HCT116 (cell line): ENCODE data around the gene ZNF451. TPM values are rescaled to one million over a fixed set of nuclear protein-coding genes. Genes with fewer than 3 reads are reported as not detected.
A peak's percentile ranks its signal among the peaks of the same experiment; 100 is the strongest.

Experiments used
- ATAC-seq: fragments of 200-7000 bp; cut with Tn5 transposase; 2 replicates; pipeline ENCODE4 v1.9.1; 2020; ENCODE audit warnings: mild to moderate bottlenecking, moderate library complexity
- BruUV-seq: library from RNA; stranded (reverse); fragments of 400-500 nt; replicated peaks from 2 replicates; lab custom pipeline; 2021; lab: Mats Ljungman, UMichigan
- CTCF ChIA-PET: fragments of 300-600 bp; sonication (Branson Sonifier 250); formaldehyde crosslinking; loops from one replicate; lab custom pipeline; 2021; ENCODE audit warnings: antibody characterized with exemption; lab: Charles Lee
- POLR2A ChIA-PET: fragments of 300-600, 350-600 bp; sonication (Branson Sonifier 250); formaldehyde crosslinking; loops from one replicate; lab custom pipeline; 2021; ENCODE audit warnings: antibody characterized with exemption; lab: Charles Lee
- RAD21 ChIA-PET, 2 experiments: fragments of 300-600 bp; sonication (Branson Sonifier 250); formaldehyde crosslinking; loops; one replicate each; lab custom pipeline; 2023; ENCODE audit warnings: low total read pairs in 2 of 2; ENCODE audit not compliant: uncharacterized antibody in 2 of 2, unreplicated experiment in 2 of 2, low non-redundant PET in 1 of 2; lab: Charles Lee
- DNase-seq: peaks from one replicate; pipeline ENCODE4 v3.0.0-alpha.2; 2010; ENCODE audit warnings: low read depth, low spot score
- H2AFZ ChIP-seq: fragments of 200-600 bp; shearing (Covaris generic), sonication (generic); 2 replicates; pipeline ENCODE4 v1.6.1; 2017; ENCODE audit warnings: low read depth, mixed run types, mixed read lengths, antibody characterized with exemption, low read length; ENCODE audit not compliant: poor library complexity, severe bottlenecking
- H3K27ac ChIP-seq: 2 replicates; pipeline ENCODE4 v1.5.1; 2012; ENCODE audit warnings: low read depth, low read length
- H3K27me3 ChIP-seq: fragments of 200-600 bp; sonication (generic); 2 replicates; pipeline ENCODE4 v1.6.1; 2016; ENCODE audit warnings: mixed run types, low read length, mixed read lengths; ENCODE audit not compliant: insufficient read depth
- H3K36me3 ChIP-seq, 2 experiments: fragments of 200-500 bp in 1 of 2; fragments of 200-600 bp in 1 of 2; sonication (Bioruptor generic) in 1 of 2; sonication (generic) in 1 of 2; 2 replicates each; pipeline versions ENCODE4 v1.5.1 to v1.6.1; 2014 to 2016; ENCODE audit warnings: low read length in 2 of 2, inconsistent platforms in 1 of 2, mixed read lengths in 1 of 2, mixed run types in 1 of 2; ENCODE audit not compliant: insufficient read depth in 2 of 2, control insufficient read depth in 1 of 2
- H3K4me1 ChIP-seq, 2 experiments: fragments of 200-600 bp in 1 of 2; sonication (generic) in 1 of 2; 2 replicates each; pipeline versions ENCODE4 v1.5.1 to v1.6.1; 2012 to 2017; ENCODE audit warnings: low read length in 2 of 2, inconsistent platforms in 1 of 2, mild to moderate bottlenecking in 1 of 2, mixed read lengths in 1 of 2, mixed run types in 1 of 2, moderate library complexity in 1 of 2; ENCODE audit not compliant: insufficient read depth in 2 of 2, control insufficient read depth in 1 of 2
- H3K4me2 ChIP-seq: fragments of 200-600 bp; sonication (generic); 2 replicates; pipeline ENCODE4 v1.6.1; 2017; ENCODE audit warnings: mixed run types, low read length, mixed read lengths
- H3K4me3 ChIP-seq, 2 experiments: fragments of 200-600 bp in 1 of 2; sonication (generic) in 1 of 2; replicated peaks in 1 of 2; 2 replicates each; pipeline ENCODE4 v1.5.1; 2011 to 2016; ENCODE audit warnings: low read length in 2 of 2, control low read depth in 1 of 2, low read depth in 1 of 2, mild to moderate bottlenecking in 1 of 2, mixed read lengths in 1 of 2, mixed run types in 1 of 2
- H3K79me2 ChIP-seq: fragments of 200-600 bp; sonication (generic); 2 replicates; pipeline ENCODE4 v1.6.1; 2017; ENCODE audit warnings: mild to moderate bottlenecking, mixed run types, low read length, moderate library complexity, mixed read lengths; ENCODE audit not compliant: insufficient read depth
- H3K9ac ChIP-seq: fragments of 200-600 bp; sonication (generic); 2 replicates; pipeline ENCODE4 v1.6.1; 2016; ENCODE audit warnings: low read length, mixed read lengths
- H3K9me2 ChIP-seq: fragments of 200-600 bp; sonication (generic), shearing (Covaris generic); 2 replicates; pipeline ENCODE4 v1.6.1; 2017; ENCODE audit warnings: mixed run types, mild to moderate bottlenecking, moderate library complexity; ENCODE audit not compliant: insufficient read depth
- H3K9me3 ChIP-seq, 2 experiments: fragments of 200-500 bp in 1 of 2; fragments of 200-600 bp in 1 of 2; sonication (Bioruptor generic) in 1 of 2; sonication (generic) in 1 of 2; 2 replicates each; pipeline ENCODE4 v1.6.1; 2014 to 2017; ENCODE audit warnings: low read length in 2 of 2, mixed read lengths in 2 of 2, inconsistent platforms in 1 of 2, low read depth in 1 of 2, mild to moderate bottlenecking in 1 of 2, mixed run types in 1 of 2, moderate library complexity in 1 of 2; ENCODE audit not compliant: control insufficient read depth in 1 of 2, insufficient read depth in 1 of 2
- H4K20me1 ChIP-seq: fragments of 200-600 bp; sonication (generic), shearing (Covaris generic); 2 replicates; pipeline ENCODE4 v1.6.1; 2017; ENCODE audit warnings: mixed run types, mild to moderate bottlenecking, moderate library complexity; ENCODE audit not compliant: insufficient read depth
- CBX3 ChIP-seq: IDR thresholded peaks from 2 replicates; pipeline ENCODE4 v1.6.1; 2012; ENCODE audit warnings: low read depth
- CTCF ChIP-seq, 3 experiments: fragments of 200-600 bp in 1 of 3; sonication (generic) in 1 of 3; IDR thresholded peaks in 2 of 3; conservative IDR thresholded peaks in 1 of 3; 2 replicates each; pipeline ENCODE4 v1.5.1; 2012 to 2017; ENCODE audit warnings: low read depth in 2 of 3, low read length in 2 of 3, antibody characterized with exemption in 1 of 3, borderline replicate concordance in 1 of 3, control low read depth in 1 of 3, mild to moderate bottlenecking in 1 of 3, mixed read lengths in 1 of 3, mixed run types in 1 of 3, moderate library complexity in 1 of 3; ENCODE audit not compliant: insufficient read depth in 1 of 3
- EGR1 ChIP-seq: IDR thresholded peaks from 2 replicates; pipeline ENCODE4 v1.6.1; 2012; ENCODE audit warnings: low read depth
- ELF1 ChIP-seq: IDR thresholded peaks from 2 replicates; pipeline ENCODE4 v1.6.1; 2012; ENCODE audit warnings: low read depth, borderline replicate concordance
- EZH2 ChIP-seq: fragments of 200-600 bp; sonication (generic); IDR thresholded peaks from 2 replicates; pipeline ENCODE4 v1.6.1; 2017; ENCODE audit warnings: antibody characterized with exemption, mixed run types
- EZH2phosphoT487 ChIP-seq: fragments of 200-600 bp; IDR thresholded peaks from 2 replicates; pipeline ENCODE4 v1.6.1; 2018; ENCODE audit warnings: antibody characterized with exemption, borderline replicate concordance
- FOSL1 ChIP-seq: IDR thresholded peaks from 2 replicates; pipeline ENCODE4 v1.6.1; 2012; ENCODE audit warnings: low read depth
- POLR2AphosphoS5 ChIP-seq: IDR thresholded peaks from 2 replicates; pipeline ENCODE4 v1.6.1; 2011; ENCODE audit warnings: mild to moderate bottlenecking, low read depth, low read length, moderate library complexity
- RAD21 ChIP-seq: IDR thresholded peaks from 2 replicates; pipeline ENCODE4 v1.6.1; 2012; ENCODE audit warnings: low read depth, mild to moderate bottlenecking
- REST ChIP-seq: IDR thresholded peaks from 2 replicates; pipeline ENCODE4 v1.6.1; 2012; ENCODE audit warnings: low read depth
- SIN3A ChIP-seq: IDR thresholded peaks from 2 replicates; pipeline ENCODE4 v1.6.1; 2012; ENCODE audit warnings: low read depth
- SP1 ChIP-seq: IDR thresholded peaks from 2 replicates; pipeline ENCODE4 v1.6.1; 2012; ENCODE audit warnings: low read depth
- SRF ChIP-seq: IDR thresholded peaks from 2 replicates; pipeline ENCODE4 v1.6.1; 2012; ENCODE audit warnings: low read depth
- TCF7L2 ChIP-seq: IDR thresholded peaks from 2 replicates; pipeline ENCODE4 v1.7.0; 2011; ENCODE audit warnings: borderline replicate concordance, inconsistent platforms; ENCODE audit not compliant: insufficient read depth, insufficient read length; ENCODE audit errors: extremely low read depth
- ZBTB33 ChIP-seq: IDR thresholded peaks from 2 replicates; pipeline ENCODE4 v1.6.1; 2011; ENCODE audit warnings: mild to moderate bottlenecking, low read length, moderate library complexity; ENCODE audit not compliant: insufficient replicate concordance; ENCODE audit errors: extremely low read depth
- ZFX ChIP-seq: fragments of 450-650 bp; IDR thresholded peaks from 2 replicates; pipeline ENCODE4 v1.6.1; 2017
- ZNF274 ChIP-seq: fragments of 200-500 bp; sonication (Bioruptor generic); IDR thresholded peaks from 2 replicates; pipeline ENCODE4 v1.6.1; 2014; ENCODE audit warnings: mild to moderate bottlenecking, low read depth, low read length, inconsistent platforms
- intact Hi-C: fragments of 100-400 bp; cut with micrococcal nuclease; formaldehyde crosslinking; loops from 2 replicates; pipeline ENCODE4 v1.10.0; 2022
- total RNA-seq: library from RNA; stranded (reverse); gene quantifications from one replicate; pipeline ENCODE4 v1.2.1, GENCODE V29; 2021; ENCODE audit not compliant: unreplicated experiment

Gene ZNF451
- total RNA-seq, 1 experiment from 2014 or later, result 49.1 TPM

- no peak for DNase-seq
- H2AFZ ChIP-seq, result no peak overlapping the region
- POLR2A ChIA-PET, result interaction anchor here (1.0 kb wide), 1 partner anchor 18 kb away, joined by 4 read pairs; the partner anchor contains the start of gene BAG2
- no peak overlapping the region for H3K9ac ChIP-seq
- TF ChIP-seq RAD21, result peak; percentile 46
- no peak for TF ChIP-seq ZFX
- no peak for TF ChIP-seq POLR2AphosphoS5
- no peak for TF ChIP-seq ELF1
- no peak for TF ChIP-seq REST
- no peak for TF ChIP-seq ZNF274
- TF ChIP-seq TCF7L2, result no peak
- TF ChIP-seq CTCF (IDR thresholded peaks at IDR 0.05 in 2 of 3, conservative IDR thresholded peaks at IDR 0.05 in 1 of 3; ENCODE audit: borderline replicate concordance in 1 of 3, insufficient read depth in 1 of 3, low read depth in 2 of 3, low read length in 2 of 3), result peak in 2 of 3 experiments; percentile 17 to 36; a peak in 3 of 6 replicates
- TF ChIP-seq EZH2phosphoT487, result no peak
- no peak for TF ChIP-seq SIN3A
- TF ChIP-seq SP1, result no peak
- no peak for TF ChIP-seq ZBTB33
- TF ChIP-seq SRF, result no peak
- no peak for TF ChIP-seq EGR1
- TF ChIP-seq FOSL1, result no peak
- TF ChIP-seq EZH2, result no peak
- no peak for TF ChIP-seq CBX3
- TF ChIP-seq, all 23 proteins: peak for 2
- no peaks in the 10 kb centered on the region for H3K9me2 ChIP-seq
- no peak overlapping the region for H3K4me3 ChIP-seq
- H3K79me2 ChIP-seq, result peaks cover 6% of the 10 kb centered on the region; the same call in 1 of the 2 replicates
- H3K27me3 ChIP-seq, result no peaks in the 10 kb centered on the region
- 0 out of 2 replicates have a peak, but pooled peaks cover 5% of the 10 kb centered on the region for H4K20me1 ChIP-seq
- RAD21 ChIA-PET, result no interaction called here
- H3K36me3 ChIP-seq, result peaks cover 6 to 9% of the 10 kb centered on the region in 2 experiments
- intact Hi-C loops, result loop anchor here (2.0 kb wide), 1 partner anchor 127 kb away; the partner anchor contains the start of gene PRIM2
- no peaks in the 10 kb centered on the region for H3K9me3 ChIP-seq
- ATAC-seq, result no peak
- no peak overlapping the region for H3K27ac ChIP-seq
- H3K4me2 ChIP-seq, result no peak overlapping the region
- CTCF ChIA-PET, result interaction anchor here (0.7 to 2.4 kb wide), 6 partner anchors 8 to 135 kb away, joined by 3 to 9 read pairs (median 4); partner anchors contain the start of gene PRIM2
- H3K4me1 ChIP-seq, result no peaks in the 10 kb centered on the region
- BruUV-seq, result no TSS peak
These were observed 100.2 kb downstream of the ZNF451 start for GRCh38 chr6:57190140-57190539.
